Measurements from ENCODE around the gene GRK3. TPM values are rescaled to one million over a fixed set of nuclear protein-coding genes. Genes with fewer than 3 reads are reported as not detected.
A peak's percentile ranks its signal among the peaks of the same experiment; 100 is the strongest.
"Not testable (repeated sequence)": the region's sequence is repeated elsewhere in the genome, so short reads cannot be mapped to it uniquely, and the experiment has no call there.

The GRK3 gene
- total and polyA plus RNA-seq, 12 donors: 0.97 to 9.0 (median 5.2) TPM

- no peak for TF ChIP-seq CTCF (IDR thresholded peaks at IDR 0.05)
- peaks cover 0 to 14% (median 7%) of the 10 kb centered on the region in 9 donors for H3K4me1 ChIP-seq
- no peaks in the 10 kb centered on the region for H3K36me3 ChIP-seq
- DNase-seq (no peak), ATAC-seq (no peak)
- 55% methylated on average over 5 of the region's 5 CpGs for WGBS, 2 donors
- intact Hi-C loops (cut with DNase I): loop anchor here in 5 of 10 donors (10.0 kb wide), 2 partner anchors 288 to 298 kb away; no protein-coding TSS in a partner anchor
- H3K9me3 ChIP-seq: no peaks in the 10 kb centered on the region
- no peak overlapping the region for H3K27ac ChIP-seq
- H3K27me3 ChIP-seq: no peaks in the 10 kb centered on the region
- H3K4me3 ChIP-seq: no peak overlapping the region
Observed at GRCh38 chr22:25582946-25583345, 18.5 kb downstream of the GRK3 start.

GRCh38 chr22:25584993-25585392, 20.5 kb downstream of the GRK3 start:
- not testable (repeated sequence) for H3K27ac ChIP-seq, H3K27me3 ChIP-seq, H3K9me3 ChIP-seq, H3K4me3 ChIP-seq, H3K36me3 ChIP-seq, DNase-seq
- ATAC-seq: peak in 2 of 8 donors; percentile 18 to 29
- WGBS, 2 donors: 64 to 80% methylated on average over 5 of the region's 5 CpGs
- H3K4me1 ChIP-seq: peaks cover 0 to 14% (median 7%) of the 10 kb centered on the region in 9 donors
- intact Hi-C loops (cut with DNase I): loop anchor here in 6 of 10 donors (5.0 to 10.0 kb wide), 3 partner anchors 290 to 300 kb away; no protein-coding TSS in a partner anchor

- intact Hi-C loops (cut with DNase I): loop anchor here in 6 of 10 donors (5.0 to 10.0 kb wide), 3 partner anchors 295 to 305 kb away; no protein-coding TSS in a partner anchor
- not testable (repeated sequence) for H3K4me3 ChIP-seq, H3K27me3 ChIP-seq, ATAC-seq, DNase-seq, H3K4me1 ChIP-seq, H3K36me3 ChIP-seq, H3K27ac ChIP-seq
- peaks cover 0 to 24% (median 0%) of the 10 kb centered on the region in 11 donors for H3K9me3 ChIP-seq
- 86 to 93% methylated on average over 4 of the region's 4 CpGs for WGBS, 2 donors
Observed at GRCh38 chr22:25589664-25590063, 25.2 kb downstream of the GRK3 start.

- H3K36me3 ChIP-seq; H3K4me3 ChIP-seq; H3K27ac ChIP-seq; H3K27me3 ChIP-seq; DNase-seq; intact Hi-C loops (cut with DNase I); ATAC-seq; H3K4me1 ChIP-seq: not testable (repeated sequence)
- 95% methylated on average over 2 of the region's 2 CpGs for WGBS, 2 donors
- H3K9me3 ChIP-seq: peaks cover 0 to 24% (median 0%) of the 10 kb centered on the region in 11 donors
Observed at GRCh38 chr22:25593323-25593722, 28.8 kb downstream of the GRK3 start.

GRCh38 chr22:25598609-25599008, 34.1 kb downstream of the GRK3 start:
- TF ChIP-seq CTCF (IDR thresholded peaks at IDR 0.05): no peak
- Histone ChIP-seq H3K27me3 (no peaks in the 10 kb centered on the region), H3K27ac (no peak overlapping the region), H3K4me1 (no peaks in the 10 kb centered on the region), H3K9me3 (peaks cover 0 to 5% (median 0%) of the 10 kb centered on the region in 11 donors), H3K4me3 (no peak overlapping the region), H3K36me3 (no peaks in the 10 kb centered on the region)
- DNase-seq (no peak), ATAC-seq (no peak)
- WGBS, 2 donors: 94 to 96% methylated on average over 1 of the region's 1 CpG
- intact Hi-C loops (cut with DNase I): no loop called here

- Histone ChIP-seq H3K27ac (no peak overlapping the region), H3K27me3 (no peaks in the 10 kb centered on the region), H3K9me3 (no peaks in the 10 kb centered on the region), H3K36me3 (no peaks in the 10 kb centered on the region), H3K4me1 (no peaks in the 10 kb centered on the region), H3K4me3 (no peak overlapping the region)
- 85 to 89% methylated on average over 2 of the region's 2 CpGs for WGBS, 2 donors
- no peak for ATAC-seq
- intact Hi-C loops (cut with DNase I): no loop called here
- no peak for TF ChIP-seq CTCF (IDR thresholded peaks at IDR 0.05)
- no peak for DNase-seq
Observed at GRCh38 chr22:25602445-25602844, 38.0 kb downstream of the GRK3 start.
